Tibial nerve (tissue), 4 donors: ENCODE data around the gene CUL1. TPM values are rescaled to one million over a fixed set of nuclear protein-coding genes. Genes with fewer than 3 reads are reported as not detected.

Source experiments
- DNase-seq, 2 donors: peaks; one replicate each; pipeline ENCODE4 v3.0.0-alpha.2; 2019; ENCODE audit warnings: low spot score in 2 of 2
- H3K27ac ChIP-seq, 4 donors: fragments of 200-600 bp; sonication (generic) in 3 of 4; one replicate each; pipeline ENCODE4 v1.5.1; 2017 to 2019; ENCODE audit warnings: mild to moderate bottlenecking in 1 of 4
- H3K27me3 ChIP-seq, 2 donors: fragments of 200-600 bp; sonication (generic) in 1 of 2; one replicate each; pipeline versions ENCODE4 v1.5.1 to v1.6.0; 2017 to 2019
- H3K36me3 ChIP-seq, 3 donors: fragments of 200-600 bp; sonication (generic); one replicate each; pipeline ENCODE4 v1.5.1; 2018 to 2019
- H3K4me1 ChIP-seq, 4 donors: fragments of 200-600 bp; sonication (generic) in 3 of 4; one replicate each; pipeline ENCODE4 v1.5.1; 2017 to 2019
- H3K4me3 ChIP-seq, 4 donors: fragments of 200-600 bp; sonication (generic) in 3 of 4; one replicate each; pipeline ENCODE4 v1.5.1; 2017 to 2019; ENCODE audit warnings: mild to moderate bottlenecking in 1 of 4, moderate library complexity in 1 of 4
- H3K9me3 ChIP-seq, 4 donors: fragments of 200-600 bp; sonication (generic) in 3 of 4; one replicate each; pipeline ENCODE4 v1.5.1; 2017 to 2019
- CTCF ChIP-seq, 5 experiments: fragments of 200-600 bp in 3 of 5; fragments of 450-650 bp in 2 of 5; sonication (generic) in 3 of 5; IDR thresholded peaks; one replicate each; pipeline ENCODE4 v1.5.1; 2016 to 2019; ENCODE audit warnings: antibody characterized with exemption in 5 of 5, mild to moderate bottlenecking in 3 of 5, moderate library complexity in 2 of 5
- EP300 ChIP-seq, 2 donors: sonication (generic); formaldehyde crosslinking; IDR thresholded peaks; one replicate each; pipeline ENCODE4 v1.6.1; 2017; ENCODE audit warnings: antibody characterized with exemption in 2 of 2, mild to moderate bottlenecking in 1 of 2
- POLR2A ChIP-seq, 2 donors: fragments of 450-650 bp; IDR thresholded peaks; one replicate each; pipeline ENCODE4 v1.6.1; 2017; ENCODE audit warnings: antibody characterized with exemption in 2 of 2, mild to moderate bottlenecking in 2 of 2, moderate library complexity in 2 of 2
- WGBS, 2 donors: methylation state at CpG; one replicate each; pipeline ENCODE4 v1.1.5; 2018; 5-methylcytosine and 5-hydroxymethylcytosine counted together
- total RNA-seq, 4 donors: library from RNA; depleted of rRNA; stranded (reverse); fragments of >200 nt; gene quantifications; one replicate each; pipeline ENCODE4 v1.1.0, GENCODE V29; 2016

CUL1 gene
- total RNA-seq, 4 donors from 2014 or later: 37.1 to 45.9 (median 41.8) TPM

GRCh38 chr7:148807436-148807835 lies 108.7 kb downstream of the CUL1 start:
- TF ChIP-seq CTCF (IDR thresholded peaks at IDR 0.05) (no peak), POLR2A (IDR thresholded peaks at IDR 0.05) (no peak), EP300 (IDR thresholded peaks at IDR 0.05) (no peak)
- no peak for DNase-seq
- 66 to 74% methylated on average over 4 of the region's 4 CpGs for WGBS, 2 donors
- Histone ChIP-seq H3K9me3 (no peaks in the 10 kb centered on the region), H3K27ac (no peak overlapping the region), H3K4me1 (no peaks in the 10 kb centered on the region), H3K27me3 (no peaks in the 10 kb centered on the region), H3K4me3 (no peak overlapping the region), H3K36me3 (peaks cover 0 to 36% (median 0%) of the 10 kb centered on the region in 3 donors)

- no peak overlapping the region for H3K4me3 ChIP-seq
- H3K36me3 ChIP-seq: peaks cover 0 to 23% (median 0%) of the 10 kb centered on the region in 3 donors
- H3K27ac ChIP-seq: no peak overlapping the region
- H3K9me3 ChIP-seq: no peaks in the 10 kb centered on the region
- no peaks in the 10 kb centered on the region for H3K27me3 ChIP-seq
- no peak for DNase-seq
- WGBS, 2 donors: 45 to 51% methylated on average over 4 of the region's 4 CpGs
- H3K4me1 ChIP-seq: no peaks in the 10 kb centered on the region
- TF ChIP-seq EP300 (IDR thresholded peaks at IDR 0.05) (no peak), CTCF (IDR thresholded peaks at IDR 0.05) (no peak), POLR2A (IDR thresholded peaks at IDR 0.05) (no peak)
Measured at GRCh38 chr7:148809856-148810255, 111.2 kb downstream of the CUL1 start.

GRCh38 chr7:148811892-148812291 lies 113.2 kb downstream of the CUL1 start:
- TF ChIP-seq POLR2A (IDR thresholded peaks at IDR 0.05) (no peak), EP300 (IDR thresholded peaks at IDR 0.05) (no peak), CTCF (IDR thresholded peaks at IDR 0.05) (no peak)
- 91 to 93% methylated on average over 4 of the region's 4 CpGs for WGBS, 2 donors
- no peak overlapping the region for H3K4me3 ChIP-seq

GRCh38 chr7:148813890-148814289 lies 115.2 kb downstream of the CUL1 start:
- 95 to 97% methylated on average over 9 of the region's 9 CpGs for WGBS, 2 donors
- Histone ChIP-seq H3K4me3 (no peak overlapping the region), H3K9me3 (no peaks in the 10 kb centered on the region), H3K36me3 (peaks cover 0 to 5% (median 0%) of the 10 kb centered on the region in 3 donors), H3K27me3 (no peaks in the 10 kb centered on the region), H3K27ac (no peak overlapping the region), H3K4me1 (no peaks in the 10 kb centered on the region)
- DNase-seq: no peak
- TF ChIP-seq CTCF (IDR thresholded peaks at IDR 0.05) (no peak), POLR2A (IDR thresholded peaks at IDR 0.05) (no peak), EP300 (IDR thresholded peaks at IDR 0.05) (no peak)

More at GRCh38 chr7:148811892-148812291, 113.2 kb downstream of the CUL1 start:
- H3K9me3 ChIP-seq: no peaks in the 10 kb centered on the region
- peaks cover 0 to 10% (median 0%) of the 10 kb centered on the region in 3 donors for H3K36me3 ChIP-seq
- no peak for DNase-seq
- no peaks in the 10 kb centered on the region for H3K27me3 ChIP-seq
- no peak overlapping the region for H3K27ac ChIP-seq
- no peaks in the 10 kb centered on the region for H3K4me1 ChIP-seq

- no peaks in the 10 kb centered on the region for H3K27me3 ChIP-seq
- WGBS, 2 donors: 65% methylated on average over 10 of the region's 10 CpGs
Measured at GRCh38 chr7:148814922-148815559, 116.3 kb downstream of the CUL1 start.

More at GRCh38 chr7:148814922-148815559, 116.3 kb downstream of the CUL1 start:
- Histone ChIP-seq H3K4me1 (no peaks in the 10 kb centered on the region), H3K4me3 (no peak overlapping the region), H3K27ac (no peak overlapping the region), H3K9me3 (no peaks in the 10 kb centered on the region), H3K36me3 (peaks cover 0 to 5% (median 0%) of the 10 kb centered on the region in 3 donors)
- TF ChIP-seq POLR2A (IDR thresholded peaks at IDR 0.05) (no peak), CTCF (IDR thresholded peaks at IDR 0.05) (no peak), EP300 (IDR thresholded peaks at IDR 0.05) (no peak)
- no peak for DNase-seq
